HG03565 (cell line): Measurements from ENCODE around the gene OR5D16.
"Not testable (repeated sequence)": the region's sequence is repeated elsewhere in the genome, so short reads cannot be mapped to it uniquely, and the experiment has no call there.

Source experiments
- ATAC-seq: cut with Tn5 transposase; IDR thresholded peaks from one replicate; pipeline ENCODE4 v1.9.1; 2021; ENCODE audit warnings: mild to moderate bottlenecking, moderate library complexity; ENCODE audit not compliant: unreplicated experiment

Gene OR5D16

DNA sequence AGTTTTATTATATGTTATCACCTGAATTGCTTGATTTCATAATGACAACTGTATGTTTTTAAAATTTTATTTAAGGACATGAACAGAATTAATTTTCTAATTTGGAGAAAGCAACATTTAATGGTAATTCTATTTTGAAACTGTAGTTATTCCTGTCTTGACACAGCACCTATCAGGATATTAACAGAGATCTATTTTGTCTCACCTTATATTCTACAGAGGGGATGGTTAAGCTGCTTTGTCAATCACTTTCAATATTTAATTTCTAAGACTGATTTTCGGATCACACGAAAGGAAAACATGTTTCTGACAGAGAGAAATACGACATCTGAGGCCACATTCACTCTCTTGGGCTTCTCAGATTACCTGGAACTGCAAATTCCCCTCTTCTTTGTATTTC lies at the start of gene OR5D16:
TSS of gene OR5D16 (plus strand) at position 301 of the 400 bp plus-strand sequence. CDS start at position 301, 0 bp downstream.
- ATAC-seq: no peak

DNA sequence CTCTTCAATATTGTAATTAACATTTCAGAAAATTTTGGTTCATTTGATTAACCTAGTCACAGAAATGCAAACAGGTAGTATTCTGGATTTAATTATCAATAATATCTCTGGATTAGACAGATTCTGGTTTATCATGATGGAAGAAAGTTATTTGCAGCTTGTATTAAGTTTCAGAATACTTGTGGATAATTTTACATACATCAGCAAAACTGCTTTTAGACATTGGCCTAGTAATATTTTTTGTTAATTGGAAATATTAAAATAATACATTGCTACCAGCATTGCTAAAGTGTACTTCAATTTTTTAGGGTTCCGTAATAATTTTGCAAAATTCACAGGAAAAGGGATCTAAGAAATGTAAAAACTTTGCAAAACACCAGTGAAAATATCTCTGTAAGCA lies 46.9 kb upstream of the OR5D16 start:
- ATAC-seq: no peak

DNA sequence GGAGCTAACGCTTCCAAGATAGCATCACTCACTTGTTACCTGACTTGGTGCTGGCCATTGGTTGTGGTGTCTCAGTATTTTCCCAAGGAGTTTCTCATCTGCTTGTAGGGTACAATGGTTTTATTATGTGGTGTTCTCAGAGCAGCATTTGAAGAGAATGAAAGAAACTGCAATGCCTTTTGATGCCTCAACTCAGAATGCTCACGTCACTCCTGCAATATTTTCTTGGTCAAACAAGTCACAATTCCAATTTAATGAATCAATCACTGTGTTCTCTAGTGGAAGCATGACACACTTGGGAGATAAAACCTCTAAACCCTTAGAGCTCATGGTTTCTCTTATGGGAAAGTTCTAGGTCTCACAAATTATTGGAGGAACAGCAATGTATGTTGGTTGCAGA lies 45.2 kb upstream of the OR5D16 start:
- no peak for ATAC-seq

DNA sequence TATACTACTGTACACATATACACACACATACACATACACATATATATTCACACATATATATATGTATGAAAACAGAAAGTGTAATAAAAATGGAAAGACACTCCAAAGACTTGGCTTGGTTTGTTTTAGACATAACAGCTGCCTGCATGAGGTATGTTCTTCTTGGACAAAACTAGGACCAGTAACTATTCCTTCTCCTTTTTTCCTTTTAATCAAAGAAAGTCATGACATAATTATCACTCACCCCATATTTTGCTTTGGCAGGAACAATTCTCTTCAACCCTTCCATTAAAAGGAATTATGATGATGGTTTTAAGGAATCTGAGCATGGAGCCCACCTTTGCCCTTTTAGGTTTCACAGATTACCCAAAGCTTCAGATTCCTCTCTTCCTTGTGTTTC lies 43.3 kb upstream of the OR5D16 start, which contains the start of gene OR5D14:
TSS of gene OR5D14 (plus strand) at position 301 of the 400 bp plus-strand sequence. CDS start at position 301, 0 bp downstream.
- no peak for ATAC-seq

GRCh38 chr11:55806248-55806647 lies 32.3 kb upstream of the OR5D16 start:
- no peak for ATAC-seq

GRCh38 chr11:55811067-55811466 lies 27.5 kb upstream of the OR5D16 start, which contains the start of gene OR5L1:
Gene OR5L1, plus strand, starts transcription at chr11:55811367. Its CDS starts 100 bp downstream, at chr11:55811467.
- no peak for ATAC-seq

DNA sequence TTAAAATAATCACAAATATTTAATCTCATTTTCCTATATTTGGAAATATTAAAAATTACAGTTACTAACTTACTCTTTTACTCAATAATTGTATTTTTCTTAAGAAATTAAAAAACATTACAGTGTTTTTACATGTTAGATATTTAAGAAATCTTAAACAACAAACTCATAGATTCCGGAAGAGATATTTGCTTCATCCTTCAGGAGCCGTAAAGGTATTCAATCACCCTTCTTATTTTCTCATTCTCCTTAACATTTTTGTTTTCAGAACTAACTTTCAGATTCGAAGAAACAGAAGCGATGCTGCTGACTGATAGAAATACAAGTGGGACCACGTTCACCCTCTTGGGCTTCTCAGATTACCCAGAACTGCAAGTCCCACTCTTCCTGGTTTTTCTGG lies 19.2 kb upstream of the OR5D16 start, which contains the start of gene OR5D18:
TSS of gene OR5D18 (plus strand) at position 301 of the 400 bp plus-strand sequence. CDS start at position 301, 0 bp downstream.
- no peak for ATAC-seq

- no peak for ATAC-seq
Observed at GRCh38 chr11:55826919-55827318, 11.6 kb upstream of the OR5D16 start, which contains the start of gene OR5L2. Gene OR5L2, plus strand, starts transcription at chr11:55827219. Its CDS starts 0 bp downstream, at chr11:55827219.

- ATAC-seq: no peak
Observed at GRCh38 chr11:55847453-55847852, 8.9 kb downstream of the OR5D16 start.

- ATAC-seq: no peak
Observed at GRCh38 chr11:55849037-55849436, 10.5 kb downstream of the OR5D16 start.

DNA sequence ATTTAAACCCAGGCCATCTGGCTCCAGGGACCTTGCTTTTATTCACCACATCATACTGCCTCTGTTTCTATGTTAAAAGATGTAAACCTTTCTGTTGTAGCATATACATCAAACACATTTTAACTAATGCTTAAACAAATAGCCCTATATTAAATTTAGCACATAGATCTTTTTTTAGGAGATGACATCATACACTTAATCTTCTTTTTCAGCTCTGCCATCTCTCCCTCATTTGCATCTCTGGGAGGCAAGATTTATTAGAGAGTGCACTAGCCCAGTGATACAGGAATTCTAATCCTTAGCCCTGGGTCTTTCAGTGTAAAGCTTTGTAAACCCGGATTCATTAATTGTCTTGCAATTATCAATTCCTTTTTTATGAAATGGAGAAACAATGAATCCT lies 13.6 kb downstream of the OR5D16 start:
- ATAC-seq: no peak

DNA sequence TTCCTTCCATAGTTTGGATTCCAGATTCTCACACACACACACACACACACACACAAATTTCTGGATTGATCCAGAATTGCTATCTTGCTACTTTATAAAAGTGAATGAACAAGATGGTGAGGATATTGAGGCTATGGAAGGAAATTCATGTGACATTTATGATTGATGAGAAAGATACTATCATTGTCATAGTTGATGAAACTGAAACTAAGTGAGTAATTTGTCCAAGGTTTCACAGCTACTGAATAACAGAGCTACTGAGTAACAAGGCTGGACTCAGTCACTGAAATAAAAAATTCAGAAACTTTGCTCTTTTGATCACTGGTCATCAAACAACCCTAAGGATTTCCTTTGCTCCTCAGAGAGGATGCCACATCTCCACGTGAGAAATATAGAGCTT lies 16.2 kb downstream of the OR5D16 start:
- peak; percentile 69 for ATAC-seq

- not testable (repeated sequence) for ATAC-seq
Observed at GRCh38 chr11:55867354-55867753, 28.8 kb downstream of the OR5D16 start.

DNA sequence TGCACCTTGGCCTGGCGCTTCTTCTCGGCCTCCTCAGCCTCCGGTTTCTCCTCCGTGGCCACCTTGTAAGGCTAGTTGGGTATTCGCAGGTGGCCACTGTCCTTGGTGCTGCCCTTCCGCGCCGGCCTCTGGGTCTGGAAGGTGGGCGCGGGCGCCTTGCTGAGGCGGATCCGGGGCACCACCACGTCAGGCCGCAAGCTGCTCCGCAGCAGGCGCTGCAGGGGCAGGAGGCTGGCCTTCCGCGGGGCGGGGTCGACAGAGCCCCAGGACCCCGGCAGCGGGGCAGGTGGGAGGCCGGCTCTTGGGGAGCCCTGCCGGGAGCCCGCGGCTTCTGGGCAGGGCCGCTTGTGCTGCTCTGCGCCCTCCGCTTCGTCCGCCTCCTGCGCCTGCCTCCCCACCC lies 34.2 kb downstream of the OR5D16 start:
- ATAC-seq: not testable (repeated sequence)

- not testable (repeated sequence) for ATAC-seq
Observed at GRCh38 chr11:55873146-55873545, 34.6 kb downstream of the OR5D16 start.

DNA sequence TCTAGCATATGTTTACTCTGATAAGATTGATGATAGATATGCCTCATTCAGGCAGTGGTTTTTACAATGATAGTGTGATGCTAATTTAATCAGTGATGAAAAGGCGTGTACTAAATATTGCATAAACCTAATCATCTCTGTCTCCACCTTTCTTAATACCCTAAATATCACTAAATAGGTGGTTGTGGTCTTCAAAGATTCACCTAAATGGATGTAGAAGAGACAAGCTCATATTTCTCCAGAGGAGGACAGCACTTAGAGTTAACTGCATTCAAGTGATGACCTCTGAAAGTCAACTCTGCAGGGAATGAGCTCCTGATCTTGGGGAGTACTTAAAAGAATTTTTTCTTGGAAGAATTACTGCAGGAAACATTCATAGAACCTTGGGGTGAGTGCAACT lies 44.4 kb downstream of the OR5D16 start, which contains the start of gene TRIM51:
TSS of gene TRIM51 (plus strand) at position 301 of the 400 bp plus-strand sequence. CDS start 2,132 bp downstream, outside the sequence.
- ATAC-seq: not testable (repeated sequence)

GRCh38 chr11:55884995-55885394 lies 46.4 kb downstream of the OR5D16 start:
- not testable (repeated sequence) for ATAC-seq

DNA sequence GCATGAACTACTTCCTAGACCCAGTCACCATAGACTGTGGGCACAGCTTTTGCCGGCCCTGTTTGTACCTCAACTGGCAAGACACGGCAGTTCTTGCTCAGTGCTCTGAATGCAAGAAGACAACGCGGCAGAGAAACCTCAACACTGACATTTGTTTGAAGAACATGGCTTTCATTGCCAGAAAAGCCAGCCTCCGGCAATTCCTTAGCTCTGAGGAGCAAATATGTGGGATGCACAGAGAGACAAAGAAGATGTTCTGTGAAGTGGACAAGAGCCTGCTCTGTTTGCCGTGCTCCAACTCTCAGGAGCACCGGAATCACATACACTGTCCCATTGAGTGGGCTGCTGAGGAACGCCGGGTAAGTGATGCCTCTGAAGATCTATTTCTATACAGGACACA lies 46.9 kb downstream of the OR5D16 start:
- not testable (repeated sequence) for ATAC-seq
